HG03196 (cell line): ENCODE results near the gene ACKR3.

ENCODE experiments used
- ATAC-seq: cut with Tn5 transposase; IDR thresholded peaks from one replicate; pipeline ENCODE4 v1.9.1; 2021; ENCODE audit not compliant: unreplicated experiment

The ACKR3 gene

GRCh38 chr2:236607471-236608187 is 38.0 kb downstream of the ACKR3 start:
- no peak for ATAC-seq

- no peak for ATAC-seq
Measured at GRCh38 chr2:236608188-236608525, 38.5 kb downstream of the ACKR3 start.

- ATAC-seq: no peak
Measured at GRCh38 chr2:236608710-236609109, 39.1 kb downstream of the ACKR3 start.

- ATAC-seq: no peak
Measured at GRCh38 chr2:236610991-236611821, 41.6 kb downstream of the ACKR3 start.

- no peak for ATAC-seq
Measured at GRCh38 chr2:236612737-236613136, 43.1 kb downstream of the ACKR3 start.

GRCh38 chr2:236613612-236614011 is 44.0 kb downstream of the ACKR3 start:
- no peak for ATAC-seq

GRCh38 chr2:236614551-236614950 is 44.9 kb downstream of the ACKR3 start:
- ATAC-seq: no peak

- no peak for ATAC-seq
Measured at GRCh38 chr2:236616031-236616430, 46.4 kb downstream of the ACKR3 start.

GRCh38 chr2:236616624-236617023 is 47.0 kb downstream of the ACKR3 start:
- no peak for ATAC-seq

- no peak for ATAC-seq
Measured at GRCh38 chr2:236617221-236617737, 47.7 kb downstream of the ACKR3 start.

- no peak for ATAC-seq
Measured at GRCh38 chr2:236617796-236618195, 48.2 kb downstream of the ACKR3 start.

- ATAC-seq: no peak
Measured at GRCh38 chr2:236618370-236618769, 48.7 kb downstream of the ACKR3 start.

GRCh38 chr2:236619910-236620612 is 50.4 kb downstream of the ACKR3 start:
- ATAC-seq: no peak

- ATAC-seq: no peak
Measured at GRCh38 chr2:236621786-236622185, 52.2 kb downstream of the ACKR3 start.

- no peak for ATAC-seq
Measured at GRCh38 chr2:236622201-236622600, 52.6 kb downstream of the ACKR3 start.

GRCh38 chr2:236622660-236623059 is 53.0 kb downstream of the ACKR3 start:
- ATAC-seq: no peak

GRCh38 chr2:236623816-236624215 is 54.2 kb downstream of the ACKR3 start:
- ATAC-seq: no peak

- no peak for ATAC-seq
Measured at GRCh38 chr2:236625156-236625690, 55.6 kb downstream of the ACKR3 start.

- no peak for ATAC-seq
Measured at GRCh38 chr2:236626391-236627150, 56.9 kb downstream of the ACKR3 start.

- no peak for ATAC-seq
Measured at GRCh38 chr2:236627193-236627592, 57.6 kb downstream of the ACKR3 start.

GRCh38 chr2:236627841-236628240 is 58.2 kb downstream of the ACKR3 start:
- ATAC-seq: no peak
